SHP77 treated with DMSO at 0.1 percent for 48 hours (cell line): Measurements from ENCODE around the gene TBC1D12.
A peak's percentile ranks its signal among the peaks of the same experiment; 100 is the strongest.
"Not testable (repeated sequence)": the region's sequence is repeated elsewhere in the genome, so short reads cannot be mapped to it uniquely, and the experiment has no call there.

ENCODE experiments used
- DNase-seq: peaks from one replicate; lab custom pipeline; 2025; lab: John Stamatoyannopoulos, UW

The TBC1D12 gene

DNA sequence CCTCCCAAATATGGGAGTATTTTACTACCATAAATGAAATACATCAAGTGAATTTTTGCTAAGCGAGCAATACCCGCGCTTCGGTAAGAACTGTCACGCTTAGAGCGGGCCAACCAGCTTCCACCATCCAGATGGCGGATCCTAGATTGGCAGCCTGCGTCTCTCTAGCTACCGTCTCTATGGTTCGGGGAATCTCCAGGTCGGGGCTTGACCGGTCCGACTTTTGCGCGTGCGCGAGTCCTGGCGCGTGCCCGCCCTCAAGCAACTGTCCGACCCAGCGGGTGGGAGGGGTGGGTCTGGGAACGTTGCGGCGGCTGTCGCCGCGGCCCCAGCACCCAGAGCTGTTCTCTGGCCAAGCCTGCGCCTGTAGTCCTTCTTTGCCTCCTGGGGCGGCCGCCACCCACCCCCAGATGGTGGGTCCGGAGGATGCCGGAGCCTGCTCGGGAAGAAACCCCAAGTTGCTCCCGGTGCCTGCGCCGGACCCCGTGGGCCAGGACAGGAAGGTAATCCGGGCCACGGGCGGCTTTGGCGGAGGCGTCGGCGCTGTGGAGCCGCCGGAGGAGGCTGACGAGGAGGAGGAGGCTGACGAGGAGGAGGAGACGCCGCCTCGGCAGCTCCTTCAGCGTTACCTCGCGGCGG, at the start of gene TBC1D12:
Gene TBC1D12 (plus strand): TSS at position 338 of the 639 bp plus-strand sequence. CDS start 73 bp downstream, at position 411.
- peak; percentile 94 for DNase-seq

- no peak for DNase-seq
Measured at GRCh38 chr10:94353336-94353735, 49.0 kb upstream of the TBC1D12 start.

DNA sequence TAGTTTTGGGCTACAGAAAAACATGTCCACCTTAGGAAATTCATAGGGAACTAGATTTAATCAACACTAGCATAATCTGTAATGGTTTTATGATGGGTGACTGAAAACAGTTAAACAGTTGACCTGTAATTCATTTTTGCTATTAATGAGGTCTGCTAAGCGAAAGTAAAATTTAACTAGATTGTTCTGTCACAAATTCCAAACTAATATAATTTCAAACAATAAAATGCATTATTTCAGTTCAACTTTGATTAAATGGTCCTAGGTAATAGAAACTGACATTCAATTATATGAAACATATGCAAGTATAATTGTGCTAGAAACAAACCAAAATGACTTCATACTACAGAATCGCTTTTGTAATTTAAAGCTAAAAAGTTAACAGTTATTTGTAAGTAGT, 46.5 kb upstream of the TBC1D12 start:
- no peak for DNase-seq

DNA sequence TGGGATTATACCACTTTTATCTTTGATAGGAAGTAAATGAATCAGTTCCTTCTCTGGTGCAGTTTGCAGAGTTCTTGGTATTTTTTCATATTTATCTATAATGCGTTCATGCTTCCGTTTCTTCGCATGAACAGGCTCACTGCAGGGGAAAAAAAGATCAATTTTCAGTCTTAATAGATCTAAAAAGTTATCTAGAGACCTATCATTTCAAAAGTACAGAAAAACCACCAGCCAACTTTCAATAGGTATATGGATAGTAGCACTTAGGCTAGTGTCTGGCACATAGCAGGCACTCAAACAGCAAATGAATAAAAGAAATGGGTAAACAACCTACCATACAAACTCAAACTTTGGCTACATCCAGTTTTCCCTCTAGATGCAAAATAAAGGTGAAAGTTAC, 45.1 kb upstream of the TBC1D12 start:
- DNase-seq: no peak

- no peak for DNase-seq
Measured at GRCh38 chr10:94358480-94358879, 43.9 kb upstream of the TBC1D12 start.

GRCh38 chr10:94361171-94361794, 41.1 kb upstream of the TBC1D12 start:
- no peak for DNase-seq

- peak; percentile 82 for DNase-seq
Measured at GRCh38 chr10:94362360-94363250, 39.7 kb upstream of the TBC1D12 start, which contains the start of gene NOC3L. TSS of gene NOC3L (minus strand) at chr10:94362939. CDS start at chr10:94362838, 101 bp downstream.

DNA sequence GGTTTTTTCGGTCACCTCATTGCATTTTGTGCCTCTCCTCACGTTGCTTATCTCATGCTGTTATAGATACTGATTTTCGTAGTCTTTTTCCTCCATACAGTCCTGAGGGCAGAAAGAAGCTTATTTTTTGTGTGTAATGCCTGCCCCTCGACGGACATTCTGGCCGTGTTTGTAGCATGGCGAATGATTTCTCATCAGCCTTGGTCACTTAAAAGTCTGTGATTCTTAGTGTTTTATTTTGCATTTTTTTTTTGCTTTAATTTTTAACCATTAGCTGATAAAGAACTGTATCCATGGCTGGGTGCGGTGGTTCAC, 39.1 kb upstream of the TBC1D12 start:
- no peak for DNase-seq

GRCh38 chr10:94364482-94364881, 37.9 kb upstream of the TBC1D12 start:
- no peak for DNase-seq

- DNase-seq: no peak
Measured at GRCh38 chr10:94366382-94366781, 36.0 kb upstream of the TBC1D12 start.

DNA sequence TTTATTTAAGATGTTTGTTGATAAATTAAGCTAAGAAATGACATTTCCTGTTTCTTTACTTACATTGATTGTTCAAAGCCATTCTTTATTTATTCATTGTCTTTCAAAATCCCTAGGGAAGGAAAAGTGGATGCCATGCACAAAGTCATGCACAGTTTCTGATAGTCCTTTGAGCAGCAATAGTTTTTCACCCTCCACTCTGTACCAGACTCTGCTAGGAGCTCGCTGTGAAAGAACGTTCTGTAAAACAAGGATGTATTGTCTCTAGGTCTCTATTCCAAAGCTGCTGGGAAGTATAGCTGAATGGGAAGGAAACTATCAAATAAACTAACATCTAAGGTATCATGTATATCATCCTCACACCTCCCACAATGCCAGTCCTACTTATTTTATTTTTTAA, 31.8 kb upstream of the TBC1D12 start:
- DNase-seq: no peak

DNA sequence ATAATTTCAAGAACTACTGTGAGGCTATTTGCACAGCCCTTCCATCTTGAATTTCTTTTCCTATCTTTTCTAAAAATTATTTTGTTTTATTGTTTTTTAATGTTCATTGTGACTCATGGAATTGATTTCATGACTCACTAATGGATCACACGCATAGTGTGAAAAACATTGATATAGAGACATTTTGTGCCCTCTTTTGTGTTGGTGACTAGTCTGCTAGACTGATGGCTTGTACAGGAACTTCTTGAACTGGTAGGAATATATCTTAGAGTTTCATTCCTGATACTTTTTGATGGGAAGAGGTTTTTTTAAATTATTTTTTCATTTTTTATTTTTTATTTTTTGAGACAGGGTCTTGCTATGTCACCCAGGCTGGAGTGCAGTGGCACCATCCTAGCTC, 27.0 kb upstream of the TBC1D12 start:
- DNase-seq: no peak

GRCh38 chr10:94376865-94377264, 25.5 kb upstream of the TBC1D12 start:
- DNase-seq: no peak

GRCh38 chr10:94383530-94383929, 18.8 kb upstream of the TBC1D12 start:
- DNase-seq: no peak

DNA sequence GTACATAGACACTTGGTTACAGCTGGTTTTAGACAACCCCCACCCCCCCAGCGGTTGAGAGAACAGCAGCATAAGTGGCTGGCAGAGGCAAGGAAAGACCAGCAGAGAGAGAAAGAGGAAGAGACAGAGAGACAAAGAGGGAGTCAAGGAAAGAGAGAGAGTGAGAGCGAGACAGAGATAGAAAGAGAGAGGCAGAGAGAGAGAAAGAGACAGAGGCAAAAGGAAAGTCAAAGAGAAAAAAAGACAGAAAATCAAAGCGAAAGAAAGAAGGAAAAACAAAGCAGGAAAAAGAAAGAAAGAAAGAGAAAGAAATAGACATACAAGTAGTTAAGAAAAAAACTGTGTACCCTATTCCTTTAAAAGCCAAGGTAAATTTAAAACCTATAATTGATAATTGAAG, 16.6 kb upstream of the TBC1D12 start:
- not testable (repeated sequence) for DNase-seq

DNA sequence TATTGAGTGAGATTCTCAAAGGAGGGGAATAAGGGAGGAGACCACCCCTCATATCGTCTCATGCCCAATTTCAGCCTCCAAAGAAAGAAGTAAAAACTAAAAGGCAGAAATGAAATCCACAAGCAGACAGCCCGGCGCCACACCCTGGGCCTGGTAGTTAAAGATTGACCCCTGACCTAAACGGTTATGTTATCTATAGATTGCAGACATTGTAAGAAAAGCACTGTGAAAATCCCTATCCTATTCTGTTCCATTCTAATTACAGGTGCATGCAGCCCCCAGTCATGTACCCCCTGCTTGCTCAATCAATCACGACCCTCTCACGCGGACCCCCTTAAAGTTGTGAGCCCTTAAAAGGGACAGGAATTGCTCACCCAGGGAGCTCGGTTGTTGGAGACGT, 10.2 kb upstream of the TBC1D12 start:
- not testable (repeated sequence) for DNase-seq

GRCh38 chr10:94397549-94398370, 4.6 kb upstream of the TBC1D12 start:
- DNase-seq: no peak

- no peak for DNase-seq
Measured at GRCh38 chr10:94398762-94399161, 3.6 kb upstream of the TBC1D12 start.

DNA sequence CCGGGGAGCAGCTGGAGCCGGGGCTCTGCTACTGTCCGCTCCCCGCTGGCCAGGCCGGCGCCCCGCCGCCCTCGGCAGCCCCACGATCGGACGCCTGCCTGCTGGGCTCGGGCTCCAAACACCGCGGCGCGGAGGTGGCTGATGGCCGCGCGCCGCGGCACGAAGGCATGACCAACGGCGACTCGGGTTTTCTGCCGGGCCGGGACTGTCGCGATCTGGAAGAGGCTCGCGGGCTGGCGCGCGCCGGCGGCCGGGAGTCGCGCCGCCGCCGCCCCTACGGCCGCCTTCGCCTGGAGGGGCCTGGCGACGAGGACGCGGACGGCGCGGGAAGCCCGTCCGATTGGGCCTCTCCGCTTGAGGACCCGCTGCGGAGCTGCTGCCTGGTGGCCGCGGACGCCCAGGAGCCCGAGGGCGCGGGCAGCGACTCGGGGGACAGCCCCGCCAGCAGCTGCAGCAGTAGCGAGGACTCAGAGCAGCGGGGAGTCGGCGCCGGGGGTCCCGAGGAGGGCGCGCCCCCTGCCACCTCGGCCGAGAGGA, 570 bp downstream of the TBC1D12 start:
- DNase-seq: no peak

DNA sequence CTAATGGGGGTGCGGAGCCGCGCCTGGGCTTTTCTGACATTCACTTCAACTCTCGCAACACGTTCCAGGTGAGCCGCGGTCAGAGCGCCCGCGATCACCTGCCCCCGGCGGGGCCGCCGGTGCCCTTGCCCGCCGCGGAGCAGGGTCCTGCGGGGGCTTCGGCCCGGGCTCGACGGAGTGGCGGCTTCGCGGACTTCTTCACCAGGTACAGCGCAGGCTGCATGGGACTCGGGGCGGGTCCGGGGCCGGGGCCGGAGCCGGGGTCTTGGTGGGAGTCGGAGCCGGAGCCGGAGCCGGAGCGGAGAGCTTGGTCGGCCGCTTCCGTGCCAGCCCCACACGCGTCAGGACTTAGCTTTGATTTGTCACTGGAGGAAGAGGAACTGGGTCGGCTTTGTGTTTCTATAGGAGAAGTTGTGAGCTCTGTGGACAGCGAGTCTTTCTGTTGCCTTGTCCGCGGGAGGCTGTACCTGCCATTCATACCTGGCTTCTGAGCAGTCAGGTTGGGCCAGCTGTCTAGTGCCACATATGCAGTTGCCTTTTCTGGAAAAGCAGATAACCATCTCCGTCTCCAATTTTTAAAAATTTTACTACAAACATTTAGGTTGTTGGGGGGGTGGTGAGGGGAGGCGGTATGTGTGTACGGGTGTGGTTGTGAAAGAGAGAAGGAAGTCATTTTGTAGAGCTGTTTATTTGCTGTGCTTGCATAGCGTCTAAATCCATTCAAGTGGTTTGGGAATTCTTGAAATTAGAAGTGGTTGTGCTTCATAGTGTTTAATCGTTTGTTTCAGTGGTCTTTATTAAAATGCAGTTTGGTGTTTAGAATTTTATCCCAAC, 1.3 kb downstream of the TBC1D12 start:
- DNase-seq: peak; percentile 63

DNA sequence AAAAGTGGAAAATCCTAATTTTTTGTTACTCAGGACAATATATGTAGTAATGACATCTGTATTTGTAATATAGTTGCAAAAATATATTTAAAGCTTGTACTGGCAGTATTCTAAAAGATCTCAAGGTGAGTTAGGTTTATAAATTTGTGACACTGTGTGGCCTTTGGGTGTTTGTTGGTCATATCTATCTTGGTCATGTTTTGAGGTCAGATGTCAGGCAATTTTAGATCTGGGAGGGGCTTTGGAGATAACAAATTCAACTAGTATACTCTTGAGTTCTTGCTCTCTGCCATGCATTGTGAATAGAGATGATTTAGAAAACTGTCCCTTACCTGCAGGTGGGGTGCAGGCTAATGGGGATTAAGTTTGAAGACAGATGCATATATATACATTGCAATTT, 3.1 kb downstream of the TBC1D12 start:
- DNase-seq: no peak
